GM13976 (cell line): ENCODE data around the gene SHISA9.

Experiments used
- DNase-seq: peaks from one replicate; pipeline ENCODE4 v3.0.0; 2012; ENCODE audit warnings: low spot score
- in situ Hi-C: fragments of 300-500 bp; cut with MboI; formaldehyde crosslinking; loops from one replicate; pipeline ENCODE4 v1.12.0; 2022; ENCODE audit warnings: low sequenced_read_pairs, mixed read lengths, inconsistent platforms; ENCODE audit not compliant: unreplicated experiment
- TF ChIP-seq, protein P1 (sequence below): IDR thresholded peaks from 2 replicates; pipeline ENCODE4 v1.5.1; 2012; ENCODE audit warnings: borderline replicate concordance, mild to moderate bottlenecking; ENCODE audit not compliant: insufficient read depth; ENCODE audit errors: extremely low read depth, missing control alignments, control extremely low read depth

SHISA9 gene

DNA sequence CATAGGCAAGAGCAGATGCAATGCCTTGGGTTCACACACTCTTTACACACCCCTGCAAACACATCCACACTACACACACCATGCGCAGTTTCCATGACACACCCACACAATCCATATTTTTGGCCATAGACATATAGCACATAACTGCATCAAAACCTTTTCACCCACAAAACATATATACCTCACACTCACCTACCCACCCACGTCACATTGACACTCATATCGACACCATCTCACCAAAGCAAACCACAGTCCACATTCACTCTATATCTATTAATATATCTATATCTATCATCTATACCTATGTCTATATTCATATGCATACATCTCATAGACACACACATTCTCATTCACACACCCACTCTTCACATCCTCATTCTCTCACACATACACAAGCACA is 246.9 kb downstream of the SHISA9 start:
- TF ChIP-seq, protein P1, sequence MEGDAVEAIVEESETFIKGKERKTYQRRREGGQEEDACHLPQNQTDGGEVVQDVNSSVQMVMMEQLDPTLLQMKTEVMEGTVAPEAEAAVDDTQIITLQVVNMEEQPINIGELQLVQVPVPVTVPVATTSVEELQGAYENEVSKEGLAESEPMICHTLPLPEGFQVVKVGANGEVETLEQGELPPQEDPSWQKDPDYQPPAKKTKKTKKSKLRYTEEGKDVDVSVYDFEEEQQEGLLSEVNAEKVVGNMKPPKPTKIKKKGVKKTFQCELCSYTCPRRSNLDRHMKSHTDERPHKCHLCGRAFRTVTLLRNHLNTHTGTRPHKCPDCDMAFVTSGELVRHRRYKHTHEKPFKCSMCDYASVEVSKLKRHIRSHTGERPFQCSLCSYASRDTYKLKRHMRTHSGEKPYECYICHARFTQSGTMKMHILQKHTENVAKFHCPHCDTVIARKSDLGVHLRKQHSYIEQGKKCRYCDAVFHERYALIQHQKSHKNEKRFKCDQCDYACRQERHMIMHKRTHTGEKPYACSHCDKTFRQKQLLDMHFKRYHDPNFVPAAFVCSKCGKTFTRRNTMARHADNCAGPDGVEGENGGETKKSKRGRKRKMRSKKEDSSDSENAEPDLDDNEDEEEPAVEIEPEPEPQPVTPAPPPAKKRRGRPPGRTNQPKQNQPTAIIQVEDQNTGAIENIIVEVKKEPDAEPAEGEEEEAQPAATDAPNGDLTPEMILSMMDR: no peak
- in situ Hi-C loops: no loop called here
- no peak for DNase-seq

DNA sequence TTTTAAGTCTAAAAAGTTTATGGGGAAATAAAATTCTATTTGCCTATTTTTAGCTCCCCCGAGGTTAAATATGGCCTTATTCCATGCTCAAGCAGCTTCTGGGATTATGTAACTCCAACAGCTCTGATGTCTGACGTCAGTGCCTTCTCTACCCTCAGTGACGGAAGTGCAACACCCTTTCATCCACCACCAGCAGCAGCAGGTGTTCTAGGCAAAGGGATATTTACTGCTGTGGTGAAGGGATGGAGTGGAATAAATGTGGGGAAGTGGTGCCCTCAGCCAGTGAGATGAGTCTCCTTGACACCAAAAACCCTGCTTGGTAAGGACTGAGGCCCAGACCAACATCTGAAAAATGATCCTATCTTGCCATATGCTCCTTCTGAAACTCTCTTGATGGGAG is 247.4 kb downstream of the SHISA9 start:
- in situ Hi-C loops: no loop called here
- DNase-seq: no peak
- TF ChIP-seq, protein P1: no peak

DNA sequence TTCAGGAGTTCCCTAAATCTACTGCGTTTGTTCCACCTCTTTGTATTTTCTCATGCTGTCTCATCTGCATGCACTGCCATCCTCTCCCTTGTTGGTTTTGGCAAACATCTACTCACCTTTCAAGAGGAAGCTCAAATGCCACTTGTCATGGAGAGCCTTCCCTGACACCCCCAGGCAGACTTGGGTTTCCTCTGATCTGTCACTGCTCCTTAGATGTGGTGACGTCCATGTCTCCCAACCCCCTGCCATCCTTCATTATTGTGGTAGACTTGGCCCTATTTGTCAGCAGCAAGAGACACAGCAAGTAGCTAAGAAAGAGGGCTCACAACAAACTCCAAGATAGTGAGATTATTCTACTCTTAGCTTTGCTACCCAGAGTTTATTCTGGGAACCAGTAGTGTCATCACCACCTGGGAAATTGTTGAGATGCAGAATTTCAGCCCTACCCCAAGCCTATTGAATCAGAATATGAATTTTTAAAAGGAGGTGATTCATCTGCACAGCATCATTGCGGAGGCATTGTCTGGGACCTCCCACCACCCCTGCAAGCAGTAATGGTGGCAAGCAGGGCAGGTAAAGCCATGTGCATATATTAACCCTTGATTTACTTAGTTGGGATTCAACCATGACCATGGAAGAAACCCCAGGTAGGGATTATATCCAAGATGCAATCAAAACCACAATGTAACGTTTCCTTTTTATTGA is 248.9 kb downstream of the SHISA9 start:
- DNase-seq: no peak
- TF ChIP-seq, protein P1: no peak
- in situ Hi-C loops: no loop called here

DNA sequence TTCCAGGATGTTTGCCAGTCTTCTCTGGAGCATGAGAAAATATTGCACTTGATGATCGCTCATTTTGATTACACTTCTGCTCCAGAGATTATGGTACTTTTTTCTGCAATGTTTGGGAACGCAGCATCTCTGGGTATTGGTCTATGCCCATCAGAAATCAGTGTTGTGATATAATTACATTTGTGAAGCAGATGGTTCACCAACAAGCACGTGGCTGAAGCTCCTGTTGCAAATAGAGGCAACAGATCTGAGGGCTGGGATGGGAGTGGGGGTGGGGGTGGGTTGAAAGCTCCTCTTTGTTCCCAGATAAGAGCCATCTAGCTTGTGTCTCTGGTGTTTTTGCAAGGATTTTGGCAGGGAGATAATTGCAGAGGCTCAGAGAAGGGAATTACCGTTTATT is 252.3 kb downstream of the SHISA9 start:
- in situ Hi-C loops: no loop called here
- no peak for DNase-seq
- TF ChIP-seq, protein P1: no peak

DNA sequence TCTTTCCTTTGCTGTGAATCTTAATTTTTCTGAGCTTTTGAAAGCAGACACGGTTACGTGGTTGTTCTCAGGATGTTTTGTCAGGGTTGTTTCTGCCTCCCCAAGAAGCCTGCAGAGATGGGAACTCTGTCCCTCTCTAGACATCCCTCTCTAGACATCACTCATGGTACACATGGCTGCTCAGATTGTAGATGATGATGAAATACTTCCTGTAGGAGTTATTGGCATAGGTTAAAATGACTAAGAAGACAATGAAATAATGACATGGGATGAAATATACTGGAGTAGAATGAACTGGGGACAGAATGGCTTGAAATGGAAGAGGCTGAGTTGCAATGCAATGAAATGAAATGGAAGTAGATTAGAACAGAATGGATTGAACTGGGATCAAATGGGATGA is 253.4 kb downstream of the SHISA9 start:
- in situ Hi-C loops: no loop called here
- no peak for DNase-seq
- TF ChIP-seq, protein P1: no peak

GRCh38 chr16:13155377-13155776 is 254.0 kb downstream of the SHISA9 start:
- TF ChIP-seq, protein P1: no peak
- in situ Hi-C loops: no loop called here
- no peak for DNase-seq
